Measurements from ENCODE around the gene GLA.
A peak's percentile ranks its signal among the peaks of the same experiment; 100 is the strongest.

The GLA gene

DNA sequence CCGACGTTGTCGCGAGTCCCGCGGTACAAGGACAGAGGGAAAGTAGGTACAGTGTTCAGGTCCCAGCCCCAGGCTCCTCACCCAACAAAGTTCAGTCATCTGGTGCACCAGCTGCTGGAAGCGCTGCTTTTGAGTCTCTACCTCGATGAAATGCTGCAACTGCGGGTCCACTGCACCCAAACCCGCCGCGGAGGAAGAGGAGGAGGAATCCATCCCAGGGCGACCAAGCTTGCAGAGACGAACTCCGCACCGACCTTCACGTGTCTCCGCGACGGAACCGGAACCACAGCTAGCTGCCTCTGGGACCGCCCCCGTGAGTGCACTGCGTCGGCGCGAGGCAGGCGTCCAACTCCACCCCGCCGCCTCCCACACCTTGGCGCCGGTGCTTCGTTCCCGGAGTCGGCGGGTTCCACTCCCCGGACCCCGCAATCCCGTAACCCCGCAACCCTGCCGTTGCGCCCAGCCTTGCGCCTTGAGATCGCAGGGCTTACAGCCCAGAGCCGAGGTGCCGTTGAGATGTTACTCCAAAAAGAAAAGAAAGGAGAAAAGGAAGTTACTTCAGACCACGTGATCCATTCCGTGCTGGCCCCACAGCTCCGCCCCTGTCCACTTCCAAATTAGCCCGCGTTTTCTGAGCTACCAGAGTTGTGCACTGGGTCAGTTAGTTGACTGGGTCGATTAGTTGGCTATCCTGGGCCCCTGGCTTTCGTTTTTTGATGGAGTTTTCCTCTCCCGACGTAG, 59.1 kb downstream of the GLA start, which contains the start of gene TIMM8A:
Gene TIMM8A (minus strand): TSS at position 291 of the 741 bp plus-strand sequence. CDS start 78 bp downstream, at position 213.
- Mint-ChIP-seq H3K4me3 (peak within 1 kb of the TSS; percentile 94), H3K9me3 (no peaks in the 10 kb centered on the region), H3K4me1 (no peaks in the 10 kb centered on the region), H3K27me3 (no peaks in the 10 kb centered on the region), H3K27ac (peak within 1 kb of the TSS; percentile 92), H3K36me3 (peaks cover 12% of the 10 kb centered on the region)
- ATAC-seq: peak; percentile 99

DNA sequence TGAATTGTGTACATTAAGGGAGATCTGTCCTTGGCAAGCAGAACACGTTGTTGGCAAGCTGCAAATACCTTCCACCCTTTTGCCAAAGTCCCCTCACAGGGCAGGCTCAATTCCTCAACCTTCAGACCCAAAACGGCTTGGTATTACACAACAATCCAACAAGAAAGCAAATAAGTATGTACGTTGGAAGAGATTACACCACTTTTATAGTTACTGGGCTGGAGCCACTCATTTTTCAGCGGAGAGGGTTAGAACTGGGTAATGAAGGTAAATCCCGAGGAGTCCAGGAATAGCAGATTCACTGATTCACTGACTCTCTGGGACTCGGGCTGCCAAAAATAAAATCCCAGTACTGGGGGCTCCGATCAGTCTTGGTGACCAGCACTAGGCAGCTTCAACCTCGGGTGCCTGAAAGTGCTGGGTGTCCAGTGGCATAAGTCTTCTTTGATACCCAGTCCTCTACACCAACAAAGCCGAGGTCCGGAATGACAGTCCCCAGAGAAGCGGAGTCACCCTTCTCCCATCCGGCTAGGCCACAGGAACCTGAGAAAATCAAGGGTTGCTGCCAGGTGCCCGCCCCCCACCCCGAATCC, 59.8 kb downstream of the GLA start:
- no peaks in the 10 kb centered on the region for H3K9me3 Mint-ChIP-seq
- H3K36me3 Mint-ChIP-seq: peaks cover 12% of the 10 kb centered on the region
- no peak for ATAC-seq

More for the DNA sequence above, 59.8 kb downstream of the GLA start:
- Mint-ChIP-seq H3K4me1 (no peaks in the 10 kb centered on the region), H3K27ac (peak overlapping the region; percentile 92), H3K4me3 (peak overlapping the region; percentile 94), H3K27me3 (no peaks in the 10 kb centered on the region)
